Activated CD4-positive, alpha-beta T cell treated with anti-CD3 and anti-CD28 coated beads for 36 hours (primary cell): ENCODE data around the gene ANKRD23. TPM values are rescaled to one million over a fixed set of nuclear protein-coding genes. Genes with fewer than 3 reads are reported as not detected.
"Not testable (repeated sequence)": the region's sequence is repeated elsewhere in the genome, so short reads cannot be mapped to it uniquely, and the experiment has no call there.

Source experiments
- ATAC-seq: fragments of 200-7000 bp; cut with Tn5 transposase; one replicate; pipeline ENCODE4 v1.10.0; 2021; ENCODE audit warnings: mild to moderate bottlenecking, moderate library complexity
- CTCF ChIA-PET: fragments of 350-600 bp; sonication (Branson Sonifier 250); formaldehyde crosslinking; loops from one replicate; lab custom pipeline; 2021; ENCODE audit warnings: antibody characterized with exemption; lab: Charles Lee
- POLR2A ChIA-PET: fragments of 350-600 bp; sonication (Branson Sonifier 250); formaldehyde crosslinking; loops from one replicate; lab custom pipeline; 2021; ENCODE audit warnings: antibody characterized with exemption, inconsistent platforms; lab: Charles Lee
- DNase-seq: peaks from one replicate; pipeline ENCODE4 v3.0.0-alpha.2; 2020
- H3K27ac Mint-ChIP-seq: one replicate; pipeline ENCODE4 v1.8.0; 2021; ENCODE audit warnings: mixed read lengths
- H3K27me3 Mint-ChIP-seq: one replicate; pipeline ENCODE4 v1.8.0; 2021; ENCODE audit warnings: mixed read lengths
- H3K36me3 Mint-ChIP-seq: one replicate; pipeline ENCODE4 v1.8.0; 2021; ENCODE audit warnings: low read depth, mixed read lengths
- H3K4me1 Mint-ChIP-seq: one replicate; pipeline ENCODE4 v1.8.0; 2021; ENCODE audit warnings: mixed read lengths
- H3K4me3 Mint-ChIP-seq: one replicate; pipeline ENCODE4 v1.8.0; 2021; ENCODE audit warnings: mild to moderate bottlenecking, moderate library complexity, mixed read lengths
- H3K9me3 Mint-ChIP-seq: one replicate; pipeline ENCODE4 v1.8.0; 2021; ENCODE audit warnings: low read depth, mixed read lengths
- intact Hi-C, 2 experiments: fragments of 100-400 bp; cut with DNase I in 1 of 2; cut with micrococcal nuclease in 1 of 2; formaldehyde crosslinking; loops; one replicate each; pipeline versions ENCODE4 v1.14.2 to v1.15.1; 2022 to 2024; cut with DNase I, micrococcal nuclease
- total RNA-seq, 2 experiments: library from RNA; stranded (reverse); gene quantifications; one replicate each; pipeline ENCODE4 v1.2.3, GENCODE V29; 2021

ANKRD23 gene
- total RNA-seq = 1 to 10 TPM; 5.1 to 5.3 TPM

DNA sequence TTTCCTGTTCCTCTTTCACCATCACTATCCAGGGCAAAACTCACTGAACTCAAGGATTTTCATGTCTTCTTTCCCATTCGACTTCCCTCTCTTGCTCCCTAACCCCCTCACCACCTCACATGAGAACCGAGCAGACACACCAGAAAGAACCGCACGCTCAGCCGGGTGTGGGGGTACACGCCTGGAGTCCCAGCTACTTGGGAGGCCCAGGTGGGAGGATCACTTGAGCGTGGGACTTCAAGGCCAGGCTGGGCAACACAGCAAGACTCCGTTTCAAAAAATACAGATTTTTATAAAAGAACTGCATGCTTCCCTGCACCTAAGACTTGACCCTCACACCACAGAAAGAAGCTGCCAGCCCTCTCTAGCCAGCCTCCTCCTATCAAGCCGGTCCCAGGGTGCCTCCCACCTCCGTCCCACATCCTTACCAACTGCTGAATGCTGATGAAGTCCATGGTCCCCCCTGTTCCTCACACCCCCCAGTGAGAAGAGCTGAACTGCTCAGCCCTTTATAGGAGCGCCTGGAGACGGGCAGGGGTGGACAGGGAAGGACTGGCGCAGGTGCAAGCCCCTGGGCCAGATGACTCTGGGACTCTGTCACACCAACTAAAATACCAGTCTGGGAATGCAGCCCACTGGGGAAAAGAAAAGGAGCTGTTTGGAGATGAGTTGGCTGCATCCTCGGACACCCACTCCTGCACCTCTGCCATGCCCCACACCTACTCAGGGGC is at the start of gene ANKRD23:
Gene ANKRD23, minus strand, starts transcription at position 484 of the 731 bp plus-strand sequence. Its CDS starts 29 bp downstream, at position 455.
- DNase-seq = no peak
- POLR2A ChIA-PET = interaction anchor here (1.3 kb wide), 1 partner anchor 13 kb away, joined by 4 read pairs; no protein-coding TSS in a partner anchor
- intact Hi-C loops = no loop called here
- no peak within 1 kb of the TSS for H3K4me3 Mint-ChIP-seq
- no peak for ATAC-seq
- H3K27me3 Mint-ChIP-seq = no peaks in the 10 kb centered on the region
- no peak within 1 kb of the TSS for H3K27ac Mint-ChIP-seq
- CTCF ChIA-PET = interaction anchor here (1.2 kb wide), 1 partner anchor 8 kb away, joined by 6 read pairs; no protein-coding TSS in a partner anchor
- H3K36me3 Mint-ChIP-seq = peaks cover 27% of the 10 kb centered on the region
- H3K4me1 Mint-ChIP-seq = peaks cover 11% of the 10 kb centered on the region
- no peaks in the 10 kb centered on the region for H3K9me3 Mint-ChIP-seq

GRCh38 chr2:96891591-96892333 is 47.9 kb upstream of the ANKRD23 start:
- intact Hi-C loops = loop anchor here in 1 of 2 experiments (5.0 kb wide), 1 partner anchor 46 kb away; no protein-coding TSS in a partner anchor
- ATAC-seq = no peak

GRCh38 chr2:96890726-96891385 is 47.0 kb upstream of the ANKRD23 start:
- no peaks in the 10 kb centered on the region for H3K36me3 Mint-ChIP-seq
- CTCF ChIA-PET = interaction anchor here (1.0 to 1.1 kb wide), 3 partner anchors 17 to 62 kb away, joined by 3 read pairs; no protein-coding TSS in a partner anchor
- no peak for ATAC-seq
- no peak overlapping the region for H3K4me3 Mint-ChIP-seq
- H3K27ac Mint-ChIP-seq = no peak overlapping the region
- POLR2A ChIA-PET = no interaction called here
- intact Hi-C loops = loop anchor here in 1 of 2 experiments (5.0 kb wide), 1 partner anchor 46 kb away; no protein-coding TSS in a partner anchor
- peaks cover 50% of the 10 kb centered on the region for H3K4me1 Mint-ChIP-seq
- no peaks in the 10 kb centered on the region for H3K9me3 Mint-ChIP-seq
- DNase-seq = no peak
- H3K27me3 Mint-ChIP-seq = no peaks in the 10 kb centered on the region

More at GRCh38 chr2:96891591-96892333, 47.9 kb upstream of the ANKRD23 start:
- no peak for DNase-seq
- H3K27me3 Mint-ChIP-seq = no peaks in the 10 kb centered on the region
- CTCF ChIA-PET = interaction anchor here (1.0 to 1.1 kb wide), 3 partner anchors 18 to 61 kb away, joined by 3 read pairs; no protein-coding TSS in a partner anchor
- H3K4me1 Mint-ChIP-seq = peaks cover 57% of the 10 kb centered on the region
- POLR2A ChIA-PET = no interaction called here
- H3K4me3 Mint-ChIP-seq = no peak overlapping the region
- no peaks in the 10 kb centered on the region for H3K36me3 Mint-ChIP-seq
- H3K9me3 Mint-ChIP-seq = no peaks in the 10 kb centered on the region
- H3K27ac Mint-ChIP-seq = no peak overlapping the region

DNA sequence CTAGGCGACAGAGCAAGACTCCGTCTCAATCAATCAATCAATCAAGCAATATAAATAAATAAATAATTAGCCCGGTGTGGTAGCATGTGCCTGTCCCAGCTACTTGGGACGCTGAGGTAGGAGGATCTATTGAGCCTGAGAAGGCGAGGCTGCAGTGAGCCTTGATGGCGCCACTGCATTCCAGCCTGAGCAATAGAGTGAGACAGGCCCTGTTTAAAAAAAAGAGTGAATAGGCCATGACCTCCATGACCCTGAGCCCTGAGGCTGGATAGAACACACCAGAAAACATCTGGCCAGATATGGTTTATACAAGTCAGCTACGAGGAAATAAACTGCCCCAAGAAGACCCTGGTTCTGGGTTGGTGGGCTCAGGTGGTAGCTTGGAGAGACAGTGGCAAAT is 46.4 kb upstream of the ANKRD23 start:
- no peak for ATAC-seq
- no peak overlapping the region for H3K27ac Mint-ChIP-seq
- no peaks in the 10 kb centered on the region for H3K27me3 Mint-ChIP-seq
- peaks cover 46% of the 10 kb centered on the region for H3K4me1 Mint-ChIP-seq
- H3K4me3 Mint-ChIP-seq = no peak overlapping the region
- no peaks in the 10 kb centered on the region for H3K36me3 Mint-ChIP-seq
- no peaks in the 10 kb centered on the region for H3K9me3 Mint-ChIP-seq
- ChIA-PET POLR2A (no interaction called here), CTCF (no interaction called here)
- DNase-seq = no peak
- intact Hi-C loops = loop anchor here in 1 of 2 experiments (5.0 kb wide), 1 partner anchor 47 kb away; no protein-coding TSS in a partner anchor

- intact Hi-C loops, POLR2A ChIA-PET, ATAC-seq, H3K27ac Mint-ChIP-seq, CTCF ChIA-PET, H3K36me3 Mint-ChIP-seq, DNase-seq, H3K4me3 Mint-ChIP-seq, H3K27me3 Mint-ChIP-seq, H3K9me3 Mint-ChIP-seq: not testable (repeated sequence)
- H3K4me1 Mint-ChIP-seq = peaks cover 41% of the 10 kb centered on the region
Observed at GRCh38 chr2:96889502-96889901, 45.7 kb upstream of the ANKRD23 start.

DNA sequence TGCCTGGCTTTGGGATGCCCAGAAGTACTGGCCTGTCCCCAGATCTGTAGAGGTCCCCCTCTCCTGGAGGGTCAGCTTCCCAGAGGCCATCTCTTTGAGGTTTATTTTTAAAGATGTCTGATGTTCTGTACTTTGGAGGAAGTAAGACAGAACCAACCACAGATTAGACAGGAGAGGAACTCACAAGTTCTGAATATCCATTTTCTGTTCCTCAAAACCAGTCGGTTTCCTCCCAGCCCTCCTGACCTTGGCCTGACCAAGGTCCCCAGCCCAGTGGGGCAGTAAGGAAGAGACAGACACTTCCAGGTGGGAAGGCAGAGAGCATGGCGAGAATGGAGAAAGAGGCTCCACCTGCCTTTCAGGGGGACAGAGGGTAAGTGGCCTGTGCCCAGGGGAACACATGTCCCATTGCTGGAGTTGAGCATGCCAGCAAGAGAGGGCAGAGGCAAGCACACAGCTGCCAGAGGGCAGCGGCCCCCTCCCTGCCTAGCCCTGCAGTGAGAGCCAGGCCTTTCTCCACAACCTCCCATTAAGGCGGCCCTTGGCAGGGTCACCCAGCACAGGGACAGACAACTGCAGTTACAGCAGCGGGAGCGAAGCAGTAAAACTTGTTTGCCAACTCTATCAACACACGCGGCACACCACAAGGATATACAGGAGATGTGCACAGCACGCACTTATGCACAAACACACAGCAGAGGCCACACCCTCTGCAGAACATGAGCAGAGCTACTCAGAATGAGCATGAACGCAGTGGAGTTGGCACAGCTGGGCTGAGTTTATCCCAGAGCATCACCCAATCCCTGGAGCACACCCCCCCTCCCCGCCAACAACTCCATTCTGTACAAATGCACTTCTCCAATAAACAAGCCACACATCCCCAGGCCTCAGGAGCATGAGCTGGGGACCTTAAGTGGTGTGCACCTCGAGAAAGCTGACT is 44.5 kb upstream of the ANKRD23 start:
- POLR2A ChIA-PET = interaction anchor here (0.6 kb wide), 1 partner anchor 27 kb away, joined by 4 read pairs; no protein-coding TSS in a partner anchor
- peak; percentile 61 for ATAC-seq
- DNase-seq = no peak

DNA sequence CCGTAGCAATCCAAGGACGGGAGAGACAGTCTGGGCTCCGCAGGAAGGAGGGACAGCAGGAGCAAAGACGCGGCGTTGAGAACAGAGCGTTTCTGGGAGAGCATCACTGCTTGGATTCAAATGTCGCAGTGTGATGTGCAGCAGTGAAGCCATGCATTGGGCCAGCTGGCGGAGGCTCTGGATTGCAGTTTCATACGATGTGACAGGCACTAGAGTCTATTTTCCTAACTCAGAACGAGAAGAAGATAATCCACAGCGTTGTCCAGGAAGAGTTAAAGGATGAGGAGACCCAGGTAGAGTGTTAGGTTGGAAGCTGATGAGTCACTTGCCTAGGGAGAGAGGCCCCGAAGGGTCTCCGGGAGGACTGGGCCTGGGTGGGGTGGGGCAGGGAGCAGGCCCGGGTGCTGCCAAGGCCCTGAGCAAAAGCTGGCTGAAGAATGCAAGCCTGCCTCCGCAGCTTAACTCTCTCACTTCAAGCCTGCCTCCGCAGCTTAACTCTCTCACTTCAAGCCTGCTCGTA is 43.7 kb upstream of the ANKRD23 start:
- no peaks in the 10 kb centered on the region for H3K9me3 Mint-ChIP-seq
- no peaks in the 10 kb centered on the region for H3K36me3 Mint-ChIP-seq
- DNase-seq (no peak), ATAC-seq (no peak)
- POLR2A ChIA-PET = no interaction called here
- H3K4me1 Mint-ChIP-seq = peaks cover 35% of the 10 kb centered on the region
- no peaks in the 10 kb centered on the region for H3K27me3 Mint-ChIP-seq
- H3K4me3 Mint-ChIP-seq = no peak overlapping the region
- H3K27ac Mint-ChIP-seq = no peak overlapping the region
- CTCF ChIA-PET = interaction anchor here (1.7 kb wide), 1 partner anchor 16 kb away, joined by 6 read pairs; no protein-coding TSS in a partner anchor
- intact Hi-C loops = no loop called here

More for the DNA sequence above, 44.5 kb upstream of the ANKRD23 start:
- Mint-ChIP-seq H3K4me3 (no peak overlapping the region), H3K9me3 (no peaks in the 10 kb centered on the region), H3K27me3 (no peaks in the 10 kb centered on the region), H3K36me3 (no peaks in the 10 kb centered on the region), H3K4me1 (peaks cover 41% of the 10 kb centered on the region), H3K27ac (no peak overlapping the region)
- intact Hi-C loops = no loop called here
- CTCF ChIA-PET = interaction anchor here (0.6 to 1.7 kb wide), 2 partner anchors 17 to 37 kb away, joined by 3 to 6 read pairs; no protein-coding TSS in a partner anchor

GRCh38 chr2:96885432-96886347 is 41.9 kb upstream of the ANKRD23 start:
- CTCF ChIA-PET = no interaction called here

DNA sequence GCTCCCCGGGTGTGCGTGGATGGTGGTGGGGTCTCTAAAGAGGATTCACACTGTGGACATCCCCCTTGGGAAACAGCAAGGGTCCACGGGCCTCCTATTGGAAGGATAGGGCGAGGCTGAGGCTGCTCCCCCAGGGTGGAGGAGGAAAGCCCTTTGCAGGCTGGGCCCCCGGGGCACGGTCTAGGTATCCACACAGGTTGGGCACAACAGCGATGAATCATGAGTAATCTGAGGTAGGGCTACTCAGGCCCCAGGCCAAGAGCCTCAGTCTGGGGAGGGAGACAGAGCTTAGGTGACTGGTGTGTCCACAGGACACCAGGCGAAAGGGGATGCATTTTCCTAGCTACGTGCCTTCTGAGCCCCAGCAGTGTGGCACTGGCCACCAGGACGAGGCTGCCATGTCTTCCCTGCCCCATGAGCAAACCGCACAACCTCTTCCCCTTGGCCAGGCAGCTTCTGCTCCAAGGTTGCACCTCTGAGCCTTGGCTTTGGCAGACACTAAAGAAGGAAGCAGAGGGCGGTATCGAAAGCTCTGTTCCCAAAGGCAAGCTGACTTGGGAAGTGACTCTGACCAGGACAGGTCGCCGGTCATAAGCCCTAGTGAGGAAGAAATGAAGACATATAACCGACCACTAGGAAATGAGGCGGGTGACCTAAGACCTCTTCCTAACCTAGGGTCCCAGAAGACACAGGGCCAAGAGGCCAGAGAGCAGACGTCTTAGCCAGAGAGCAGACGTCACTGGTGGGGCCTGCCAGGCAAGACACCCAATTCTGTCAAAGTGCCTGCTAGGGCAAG is 40.7 kb upstream of the ANKRD23 start:
- Mint-ChIP-seq H3K27ac (no peak overlapping the region), H3K9me3 (no peaks in the 10 kb centered on the region), H3K4me3 (no peak overlapping the region), H3K4me1 (peaks cover 13% of the 10 kb centered on the region), H3K36me3 (no peaks in the 10 kb centered on the region), H3K27me3 (no peaks in the 10 kb centered on the region)
- CTCF ChIA-PET = interaction anchor here (0.6 kb wide), 1 partner anchor 46 kb away, joined by 3 read pairs; no protein-coding TSS in a partner anchor
- ATAC-seq (no peak), DNase-seq (no peak)
- POLR2A ChIA-PET = no interaction called here
- intact Hi-C loops = no loop called here

More at GRCh38 chr2:96885432-96886347, 41.9 kb upstream of the ANKRD23 start:
- H3K4me1 Mint-ChIP-seq = peaks cover 17% of the 10 kb centered on the region
- no peaks in the 10 kb centered on the region for H3K9me3 Mint-ChIP-seq
- DNase-seq (no peak), ATAC-seq (no peak)
- POLR2A ChIA-PET = interaction anchor here (0.7 kb wide), 1 partner anchor 123 kb away, joined by 3 read pairs; no protein-coding TSS in a partner anchor
- intact Hi-C loops = no loop called here
- no peaks in the 10 kb centered on the region for H3K27me3 Mint-ChIP-seq
- H3K36me3 Mint-ChIP-seq = no peaks in the 10 kb centered on the region
- H3K4me3 Mint-ChIP-seq = no peak overlapping the region
- H3K27ac Mint-ChIP-seq = no peak overlapping the region
